ENCODE measurements around the gene UBE2J2.

DNA sequence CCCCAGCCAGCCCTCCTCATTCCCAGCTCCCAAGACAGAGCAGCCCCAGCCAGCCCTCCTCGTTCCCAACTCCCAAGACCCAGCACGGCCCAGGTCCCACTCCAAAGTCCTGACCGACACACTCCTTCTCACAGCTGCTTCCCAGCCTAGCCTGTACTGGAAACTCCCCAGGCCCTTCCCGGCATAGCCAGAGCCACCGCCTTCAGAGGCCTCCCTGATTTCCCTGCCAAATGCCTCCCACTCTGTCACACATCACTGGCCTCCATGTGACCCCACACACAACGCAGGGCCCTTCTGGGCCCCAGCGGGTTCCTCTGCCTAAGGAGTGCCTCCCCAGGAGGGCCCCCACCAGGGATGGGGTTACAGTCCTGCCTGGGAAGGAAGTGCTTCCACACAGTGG is 2.8 kb downstream of the UBE2J2 start:
- TF ChIP-seq, protein P1, sequence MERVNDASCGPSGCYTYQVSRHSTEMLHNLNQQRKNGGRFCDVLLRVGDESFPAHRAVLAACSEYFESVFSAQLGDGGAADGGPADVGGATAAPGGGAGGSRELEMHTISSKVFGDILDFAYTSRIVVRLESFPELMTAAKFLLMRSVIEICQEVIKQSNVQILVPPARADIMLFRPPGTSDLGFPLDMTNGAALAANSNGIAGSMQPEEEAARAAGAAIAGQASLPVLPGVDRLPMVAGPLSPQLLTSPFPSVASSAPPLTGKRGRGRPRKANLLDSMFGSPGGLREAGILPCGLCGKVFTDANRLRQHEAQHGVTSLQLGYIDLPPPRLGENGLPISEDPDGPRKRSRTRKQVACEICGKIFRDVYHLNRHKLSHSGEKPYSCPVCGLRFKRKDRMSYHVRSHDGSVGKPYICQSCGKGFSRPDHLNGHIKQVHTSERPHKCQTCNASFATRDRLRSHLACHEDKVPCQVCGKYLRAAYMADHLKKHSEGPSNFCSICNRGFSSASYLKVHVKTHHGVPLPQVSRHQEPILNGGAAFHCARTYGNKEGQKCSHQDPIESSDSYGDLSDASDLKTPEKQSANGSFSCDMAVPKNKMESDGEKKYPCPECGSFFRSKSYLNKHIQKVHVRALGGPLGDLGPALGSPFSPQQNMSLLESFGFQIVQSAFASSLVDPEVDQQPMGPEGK (CRISPR knock-in tag; IDR thresholded peaks at IDR 0.05; ENCODE audit: borderline replicate concordance), result no peak
- no peak for TF ChIP-seq ZFP3 (CRISPR knock-in tag; IDR thresholded peaks at IDR 0.05)
- TF ChIP-seq, protein P2, sequence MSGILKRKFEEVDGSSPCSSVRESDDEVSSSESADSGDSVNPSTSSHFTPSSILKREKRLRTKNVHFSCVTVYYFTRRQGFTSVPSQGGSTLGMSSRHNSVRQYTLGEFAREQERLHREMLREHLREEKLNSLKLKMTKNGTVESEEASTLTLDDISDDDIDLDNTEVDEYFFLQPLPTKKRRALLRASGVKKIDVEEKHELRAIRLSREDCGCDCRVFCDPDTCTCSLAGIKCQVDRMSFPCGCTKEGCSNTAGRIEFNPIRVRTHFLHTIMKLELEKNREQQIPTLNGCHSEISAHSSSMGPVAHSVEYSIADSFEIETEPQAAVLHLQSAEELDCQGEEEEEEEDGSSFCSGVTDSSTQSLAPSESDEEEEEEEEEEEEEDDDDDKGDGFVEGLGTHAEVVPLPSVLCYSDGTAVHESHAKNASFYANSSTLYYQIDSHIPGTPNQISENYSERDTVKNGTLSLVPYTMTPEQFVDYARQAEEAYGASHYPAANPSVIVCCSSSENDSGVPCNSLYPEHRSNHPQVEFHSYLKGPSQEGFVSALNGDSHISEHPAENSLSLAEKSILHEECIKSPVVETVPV (CRISPR knock-in tag; IDR thresholded peaks at IDR 0.05), result no peak
- TF ChIP-seq ESRRG (CRISPR knock-in tag; IDR thresholded peaks at IDR 0.05), result no peak
- no peak for TF ChIP-seq RARB (CRISPR knock-in tag; IDR thresholded peaks at IDR 0.05)
- no peak for TF ChIP-seq CSDC2 (CRISPR knock-in tag; IDR thresholded peaks at IDR 0.05)
- TF ChIP-seq ARNTL (CRISPR knock-in tag; IDR thresholded peaks at IDR 0.05; ENCODE audit: borderline replicate concordance, low read depth), result no peak
- no peak for TF ChIP-seq PPARA (CRISPR knock-in tag; IDR thresholded peaks at IDR 0.05; ENCODE audit: borderline replicate concordance)
- no peak for TF ChIP-seq TOX (CRISPR knock-in tag; IDR thresholded peaks at IDR 0.05; ENCODE audit: borderline replicate concordance)
- no peak for TF ChIP-seq SNAI2 (CRISPR knock-in tag; IDR thresholded peaks at IDR 0.05)
- no peak for TF ChIP-seq ISL1 (CRISPR knock-in tag; IDR thresholded peaks at IDR 0.05)
- TF ChIP-seq ZC3H10 (CRISPR knock-in tag; IDR thresholded peaks at IDR 0.05), result no peak
- TF ChIP-seq ZFP30 (CRISPR knock-in tag; IDR thresholded peaks at IDR 0.05), result no peak

Measured in SK-N-SH treated with all-trans-retinoic acid at 6 μM for 48 hours (cell line).